IPS-18c (cell line): Measurements from ENCODE around the gene CYP26B1.

Source experiments
- H3K4me3 ChIP-seq: 2 replicates; pipeline ENCODE4 v1.7.0; 2013; ENCODE audit warnings: low read depth, mild to moderate bottlenecking, low read length, moderate library complexity; ENCODE audit not compliant: insufficient read depth
- H3K9me3 ChIP-seq: one replicate; pipeline ENCODE4 v1.6.1; 2013; ENCODE audit warnings: mild to moderate bottlenecking, low read length, moderate library complexity; ENCODE audit not compliant: control insufficient read depth, insufficient read depth

CYP26B1 gene

DNA sequence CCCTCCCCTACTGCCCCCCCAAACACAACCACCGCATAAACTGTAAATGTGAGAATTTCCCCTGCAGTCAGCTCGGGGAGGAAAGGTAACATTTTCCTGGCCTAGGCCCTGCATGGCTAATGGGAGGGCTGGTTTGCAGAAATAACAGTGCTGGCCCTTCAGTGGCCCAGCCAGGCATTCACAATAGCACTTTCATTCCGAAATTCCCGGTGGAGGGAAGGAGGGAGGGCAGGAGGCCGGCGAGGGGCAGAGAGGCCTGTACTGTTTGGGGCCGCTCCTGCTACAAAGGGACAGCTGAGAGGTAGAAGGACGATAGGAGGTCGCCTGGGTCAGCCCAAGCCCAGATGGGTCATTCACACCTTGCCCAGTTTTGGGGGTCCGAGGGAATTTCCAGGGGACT, 11.3 kb downstream of the CYP26B1 start:
- no peaks in the 10 kb centered on the region for H3K9me3 ChIP-seq
- H3K4me3 ChIP-seq, result no peak overlapping the region

DNA sequence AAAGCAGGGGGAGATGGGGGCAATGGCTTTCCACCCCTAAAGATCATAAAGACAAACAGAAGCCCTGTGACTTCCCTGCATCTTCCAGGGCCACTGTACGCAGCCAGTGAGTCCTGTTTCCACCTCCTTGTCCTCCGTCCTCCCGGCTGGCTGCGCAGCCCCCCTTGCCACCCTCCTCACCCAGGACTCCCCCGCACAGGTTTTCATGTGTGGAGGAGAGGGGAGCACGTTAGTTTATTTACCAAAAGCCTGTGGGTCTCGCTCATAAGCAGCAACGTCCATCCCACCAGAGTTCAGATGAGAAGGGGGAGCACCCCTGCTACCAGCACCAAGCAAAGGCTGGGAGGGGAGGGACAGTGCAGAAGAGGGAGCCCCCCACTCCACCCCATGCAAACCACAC, 11.7 kb downstream of the CYP26B1 start:
- Histone ChIP-seq H3K4me3 (no peak overlapping the region), H3K9me3 (no peaks in the 10 kb centered on the region)

DNA sequence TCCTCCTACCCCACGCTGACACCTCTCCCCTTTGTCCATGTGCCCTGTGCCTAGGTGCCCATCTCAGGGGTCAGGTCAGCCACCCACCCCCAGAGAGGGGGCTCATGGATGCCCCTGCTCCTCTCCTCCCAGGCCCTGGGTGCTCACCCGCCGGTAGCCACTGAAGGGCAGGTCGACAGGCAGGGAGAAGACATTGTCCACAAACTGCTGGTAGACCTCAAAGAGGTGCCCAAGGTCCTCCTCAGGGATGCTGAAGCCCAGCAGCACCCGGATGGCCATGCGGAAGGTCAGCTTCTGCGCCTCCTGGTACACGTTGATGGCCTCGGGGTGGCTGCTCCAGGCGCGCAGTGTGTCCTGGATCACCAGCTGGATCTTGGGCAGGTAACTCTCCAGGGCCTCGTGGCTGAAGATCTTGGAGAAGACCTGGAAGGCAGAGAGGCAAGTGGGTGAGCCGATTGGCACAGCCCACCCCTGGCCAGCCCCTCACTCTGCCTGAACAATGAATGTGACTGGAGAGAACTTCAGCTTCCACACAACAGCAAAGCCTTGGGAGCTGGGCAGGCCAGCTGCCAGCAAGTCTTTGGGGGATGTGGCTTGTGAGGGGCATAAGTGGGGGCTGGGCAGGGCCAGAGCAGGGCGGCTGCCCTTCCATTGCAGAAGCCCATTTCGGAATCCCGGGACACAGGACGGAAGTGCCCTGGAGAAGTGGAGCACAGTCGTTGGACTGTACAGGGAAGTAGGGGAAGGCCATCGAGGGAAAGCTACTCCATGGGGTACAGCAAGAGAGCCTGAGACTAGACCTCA, 12.5 kb downstream of the CYP26B1 start:
- Histone ChIP-seq H3K9me3 (no peaks in the 10 kb centered on the region), H3K4me3 (no peak overlapping the region)

DNA sequence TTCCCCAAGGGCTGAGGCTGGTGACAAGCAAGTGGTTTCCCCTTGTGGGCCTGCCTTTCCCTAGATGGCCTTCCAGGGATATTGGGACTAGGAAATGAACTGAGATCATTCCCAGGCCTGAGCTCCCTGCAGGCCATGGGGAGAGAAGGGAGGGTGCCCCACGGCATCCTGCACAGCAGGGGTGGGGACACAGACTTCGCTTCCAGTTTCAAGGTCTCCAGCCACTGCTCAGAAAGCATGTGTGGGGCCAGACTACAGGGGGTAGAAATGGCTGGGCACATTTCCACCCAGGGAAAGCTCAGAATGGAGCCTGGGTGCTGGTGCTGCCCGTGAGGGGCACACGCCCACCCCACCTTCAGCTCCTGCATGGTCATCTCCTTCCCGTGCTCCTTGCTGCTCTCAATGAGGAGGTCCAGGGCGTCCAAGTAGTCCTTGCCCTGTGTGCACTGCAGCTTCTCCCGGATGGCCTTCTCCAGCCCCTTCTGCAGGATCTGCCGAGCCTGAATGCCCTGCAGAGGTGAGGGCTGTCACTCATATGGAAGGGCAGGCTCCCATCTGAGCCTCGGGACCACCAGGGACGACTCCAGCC, 13.2 kb downstream of the CYP26B1 start:
- Histone ChIP-seq H3K9me3 (no peaks in the 10 kb centered on the region), H3K4me3 (no peak overlapping the region)

DNA sequence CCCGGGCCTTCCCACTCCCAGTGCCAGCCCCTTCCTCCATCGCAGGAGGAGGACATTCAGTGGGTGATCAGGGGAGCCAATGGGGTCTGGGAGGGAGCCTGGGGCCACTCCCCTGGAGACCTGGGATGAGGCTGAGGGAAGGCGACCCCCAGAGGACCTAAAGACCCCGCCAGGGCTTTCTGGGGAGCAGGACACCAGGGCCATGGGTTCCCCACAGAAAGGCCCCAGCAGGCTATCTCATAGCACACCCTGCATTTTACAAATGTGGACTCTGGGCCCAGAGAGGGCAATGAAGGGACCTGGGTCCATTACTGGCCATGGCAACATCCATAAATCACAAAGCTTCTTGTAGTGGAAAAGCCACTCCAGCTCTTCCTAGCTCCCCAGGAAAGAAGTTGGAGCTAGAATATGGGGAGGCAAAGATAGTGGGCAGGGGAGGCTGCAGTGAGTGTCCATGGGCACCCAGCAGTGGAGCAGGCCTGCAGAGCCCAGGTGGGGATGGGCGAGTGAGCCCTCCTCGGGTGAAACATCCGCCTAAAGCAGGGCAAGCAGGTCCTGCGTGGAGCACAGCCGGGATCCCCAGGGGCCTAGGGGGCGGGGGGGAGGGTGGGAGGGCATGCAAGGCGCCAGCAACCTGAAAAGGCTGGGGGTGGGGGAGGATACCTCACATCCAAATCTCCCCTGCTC, 13.8 kb downstream of the CYP26B1 start:
- no peak overlapping the region for H3K4me3 ChIP-seq
- no peaks in the 10 kb centered on the region for H3K9me3 ChIP-seq

DNA sequence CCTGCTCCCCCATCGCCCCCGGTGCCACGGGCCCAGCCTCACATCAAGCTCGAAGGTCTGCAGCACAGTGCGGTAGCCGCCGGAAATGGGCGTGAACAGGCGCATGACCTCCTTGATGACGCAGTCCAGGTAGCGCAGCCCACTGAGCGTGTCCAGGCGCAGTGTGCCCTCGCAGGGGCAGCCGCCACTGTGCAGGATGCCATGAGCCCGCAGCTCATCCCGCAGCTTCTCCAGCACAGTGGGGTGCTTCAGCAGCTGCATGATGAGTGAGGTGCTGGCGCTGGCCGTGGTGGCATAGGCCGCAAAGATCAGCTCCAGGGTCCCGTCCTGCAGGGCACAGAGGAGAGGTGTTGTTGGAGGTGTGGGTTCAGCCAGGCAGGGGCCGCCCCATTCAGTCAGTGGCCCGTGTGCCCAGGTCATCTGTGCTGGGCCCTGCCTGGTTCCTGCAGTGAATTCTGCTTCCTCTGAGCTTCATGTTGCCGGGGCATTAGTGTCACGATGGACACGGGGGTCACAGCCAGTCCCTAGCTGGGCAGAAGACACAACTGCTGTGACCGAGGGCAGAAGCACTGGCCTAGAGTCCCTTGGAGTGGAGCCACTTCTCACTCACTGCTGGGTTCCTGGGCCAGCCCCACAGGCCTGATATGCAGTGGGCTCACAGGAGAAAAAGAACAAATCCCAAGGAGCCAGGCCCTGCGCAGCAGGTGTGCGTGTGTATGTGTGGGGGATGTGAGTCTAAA, 14.5 kb downstream of the CYP26B1 start:
- no peaks in the 10 kb centered on the region for H3K9me3 ChIP-seq
- H3K4me3 ChIP-seq, result no peak overlapping the region

DNA sequence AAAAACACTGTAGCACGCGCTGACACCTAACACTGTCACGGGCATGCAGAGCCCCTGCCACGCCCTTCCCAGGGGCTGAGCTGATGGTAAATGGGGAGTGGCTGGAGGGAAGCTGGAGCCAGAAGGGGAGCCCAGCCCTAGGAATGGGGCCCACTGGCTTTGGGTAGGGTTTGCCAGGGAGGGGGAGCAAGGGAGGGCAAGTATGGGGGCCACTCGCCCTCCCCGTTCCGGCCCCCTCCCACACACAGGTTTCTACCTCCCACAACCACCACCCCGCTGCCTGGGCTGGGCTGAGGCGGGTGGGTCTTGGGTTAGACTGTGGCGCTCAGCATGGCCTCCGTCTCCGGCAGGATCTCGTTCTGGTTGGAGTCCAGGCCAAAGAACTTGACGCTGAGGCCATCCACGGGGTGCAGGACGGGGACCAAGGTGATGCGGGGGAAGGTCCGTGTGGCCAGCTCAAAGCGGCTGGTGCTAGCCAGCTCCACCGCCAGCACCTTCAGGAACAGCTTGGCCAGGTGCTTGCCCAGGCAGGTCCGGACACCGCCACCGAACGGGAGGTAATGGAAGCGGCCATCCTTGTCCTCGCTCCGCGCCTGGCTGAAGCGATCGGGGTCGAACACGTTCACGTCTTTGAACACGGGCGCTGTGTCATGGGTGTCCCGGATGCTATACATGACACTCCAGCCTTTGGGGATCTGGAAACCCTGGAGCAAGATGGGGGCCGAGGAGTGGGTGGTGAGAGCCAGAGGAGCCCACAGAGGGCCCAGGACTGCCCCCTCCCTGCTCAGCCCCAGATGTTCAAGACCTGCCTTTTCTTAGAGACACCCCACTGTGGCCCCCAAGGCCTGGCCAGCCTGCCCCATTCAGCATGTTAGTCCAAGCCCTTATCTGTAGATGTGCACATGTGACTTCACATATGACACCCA, 15.5 kb downstream of the CYP26B1 start:
- H3K9me3 ChIP-seq, result no peaks in the 10 kb centered on the region

DNA sequence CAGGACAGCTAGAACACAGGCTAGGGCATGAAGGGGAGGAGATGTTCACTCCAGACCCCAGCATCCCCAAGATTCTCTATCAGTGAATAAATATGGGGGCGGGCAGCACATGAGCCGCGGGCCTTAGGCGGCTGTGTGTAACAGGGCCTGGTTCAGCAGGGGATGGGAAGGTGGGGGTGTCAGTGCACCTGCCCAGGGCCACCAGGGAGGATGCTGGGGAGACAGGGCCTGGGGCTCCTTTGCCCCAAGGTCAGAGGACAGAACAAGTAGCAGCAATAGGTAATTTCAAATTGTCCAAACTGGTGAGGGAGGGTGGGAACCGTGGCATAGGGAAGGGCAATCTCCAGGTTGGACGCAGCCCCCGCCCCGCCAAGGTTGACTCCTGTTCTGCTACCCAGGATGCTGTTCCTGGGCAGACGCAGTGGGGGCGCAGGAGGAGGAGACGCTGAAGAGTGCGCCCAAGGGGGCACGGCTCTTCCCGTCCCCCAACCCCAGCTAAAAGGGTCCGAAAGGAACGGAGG, 16.2 kb downstream of the CYP26B1 start:
- no peaks in the 10 kb centered on the region for H3K9me3 ChIP-seq
- H3K4me3 ChIP-seq, result no peak overlapping the region

More for the DNA sequence above, 15.5 kb downstream of the CYP26B1 start:
- no peak overlapping the region for H3K4me3 ChIP-seq

DNA sequence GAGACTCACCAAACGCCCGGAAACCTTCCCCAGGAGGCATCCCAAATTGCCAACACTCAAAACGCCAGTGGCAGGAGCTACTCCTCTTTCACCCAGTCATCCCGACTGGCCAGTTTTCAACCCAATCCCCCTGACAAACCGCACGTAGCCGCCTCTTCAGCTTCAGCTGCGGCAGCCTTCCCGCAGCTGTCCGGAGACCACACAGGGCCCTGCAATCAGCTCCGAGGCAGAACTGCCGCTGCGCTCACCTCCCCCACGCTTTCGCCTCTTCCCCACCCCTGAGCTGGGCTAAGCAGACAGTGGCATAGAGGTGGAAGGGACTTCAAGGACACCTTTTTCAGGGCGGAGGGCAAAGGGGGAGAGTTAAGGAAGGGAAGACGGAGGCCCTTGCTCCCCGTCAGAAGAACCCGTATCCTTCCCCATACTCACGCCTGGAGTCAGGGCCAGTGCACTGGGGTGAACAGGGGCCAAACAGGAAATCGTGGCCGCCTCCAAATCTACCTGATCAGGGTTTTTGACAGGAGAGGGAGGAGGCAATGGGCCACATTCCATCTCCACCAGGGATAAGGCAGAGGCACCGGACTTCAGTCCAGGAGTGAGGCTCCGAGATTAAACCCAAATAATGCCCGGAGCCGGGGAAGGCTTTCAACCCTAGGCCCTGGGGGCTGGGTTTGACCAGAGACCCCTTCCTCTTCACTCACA, 16.9 kb downstream of the CYP26B1 start:
- H3K4me3 ChIP-seq, result no peak overlapping the region
- no peaks in the 10 kb centered on the region for H3K9me3 ChIP-seq

DNA sequence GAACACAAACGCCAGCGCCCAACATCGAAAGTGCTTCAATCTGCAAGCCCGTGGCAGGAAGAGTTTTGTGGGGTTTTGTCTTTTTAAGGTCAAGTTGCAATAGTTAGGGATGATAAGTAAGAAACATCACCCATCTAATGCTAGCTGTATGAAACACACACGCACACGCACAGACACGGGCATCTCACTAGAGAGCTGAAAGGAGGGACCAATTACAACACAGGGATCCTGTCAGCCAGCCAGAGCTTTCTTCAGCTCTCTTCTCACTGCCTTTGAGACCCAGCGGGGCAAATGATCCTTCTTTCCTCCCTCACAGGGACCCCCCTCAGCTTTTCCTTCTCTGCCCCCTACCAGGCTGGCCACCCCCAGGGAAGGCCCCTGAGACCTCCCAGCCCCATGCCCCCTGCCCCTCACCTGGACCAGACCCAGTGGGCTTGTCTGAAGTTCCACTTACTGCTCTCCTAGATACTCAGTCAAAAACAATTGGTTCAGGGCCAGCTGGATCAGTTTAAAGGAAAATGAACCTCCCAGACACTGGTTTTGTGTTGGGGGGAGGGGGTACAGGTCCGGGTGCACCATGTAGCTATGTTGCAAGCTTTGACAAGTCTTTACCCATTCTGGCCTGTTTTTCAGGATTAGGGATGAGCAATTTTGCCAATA, 17.9 kb downstream of the CYP26B1 start:
- Histone ChIP-seq H3K9me3 (no peaks in the 10 kb centered on the region), H3K4me3 (no peak overlapping the region)

DNA sequence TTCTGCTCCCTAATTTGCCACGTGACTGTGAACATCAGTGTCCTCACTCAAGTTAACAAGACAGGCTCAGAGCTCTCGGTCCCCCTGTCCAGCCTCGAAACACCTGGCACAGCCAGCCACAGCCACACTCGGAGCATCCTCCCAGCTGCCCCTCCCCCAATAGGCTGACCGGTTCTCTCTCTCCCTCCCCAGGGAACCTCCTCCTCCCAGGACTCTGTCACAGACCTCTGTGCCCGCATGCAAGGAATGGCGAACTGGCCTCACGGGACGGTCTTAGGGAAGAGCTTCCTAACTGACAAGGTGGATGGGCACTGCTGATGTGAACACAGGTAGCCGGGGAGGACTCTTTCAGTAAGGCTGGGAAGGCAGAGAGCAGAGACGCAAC, 18.8 kb downstream of the CYP26B1 start:
- H3K9me3 ChIP-seq, result no peaks in the 10 kb centered on the region

DNA sequence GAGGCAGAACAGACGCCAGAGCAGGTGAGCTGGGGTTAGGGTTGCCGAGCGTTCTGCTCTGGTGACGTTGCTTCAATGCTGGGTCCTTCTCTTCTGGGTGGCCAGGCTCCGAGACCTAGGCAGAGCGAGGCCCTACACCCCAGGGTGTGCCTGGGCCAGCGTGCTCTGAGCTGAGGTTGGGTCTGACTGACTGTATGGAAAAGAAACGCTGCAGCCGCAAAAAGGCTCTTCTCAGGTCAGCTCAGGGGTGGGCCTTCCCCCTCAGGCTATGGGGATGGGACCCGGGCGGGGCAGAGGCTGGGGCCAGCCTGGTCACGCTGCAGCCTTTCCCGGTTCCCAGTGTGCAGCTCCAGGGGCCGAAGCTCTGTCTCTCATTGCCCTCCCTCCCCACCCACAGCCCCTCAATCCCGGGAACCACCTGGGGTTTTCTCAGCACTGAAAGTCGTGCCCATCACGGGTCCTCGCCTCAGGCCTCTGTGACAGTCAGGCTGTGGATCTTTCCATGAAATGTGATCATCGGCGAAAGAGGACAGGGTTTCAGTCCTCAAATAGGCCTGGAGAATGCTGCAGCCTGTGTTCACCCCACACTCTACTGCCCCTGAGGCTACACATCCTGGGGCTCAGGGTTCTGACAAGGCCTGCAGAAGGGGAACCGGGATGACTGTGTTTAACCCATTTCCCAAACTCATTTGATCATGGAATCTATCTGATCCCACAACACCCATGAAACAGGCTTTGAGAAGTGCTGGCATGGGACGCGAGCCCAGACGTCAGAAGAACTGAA, 19.4 kb downstream of the CYP26B1 start:
- Histone ChIP-seq H3K9me3 (no peaks in the 10 kb centered on the region), H3K4me3 (no peak overlapping the region)

More for the DNA sequence above, 18.8 kb downstream of the CYP26B1 start:
- no peak overlapping the region for H3K4me3 ChIP-seq

DNA sequence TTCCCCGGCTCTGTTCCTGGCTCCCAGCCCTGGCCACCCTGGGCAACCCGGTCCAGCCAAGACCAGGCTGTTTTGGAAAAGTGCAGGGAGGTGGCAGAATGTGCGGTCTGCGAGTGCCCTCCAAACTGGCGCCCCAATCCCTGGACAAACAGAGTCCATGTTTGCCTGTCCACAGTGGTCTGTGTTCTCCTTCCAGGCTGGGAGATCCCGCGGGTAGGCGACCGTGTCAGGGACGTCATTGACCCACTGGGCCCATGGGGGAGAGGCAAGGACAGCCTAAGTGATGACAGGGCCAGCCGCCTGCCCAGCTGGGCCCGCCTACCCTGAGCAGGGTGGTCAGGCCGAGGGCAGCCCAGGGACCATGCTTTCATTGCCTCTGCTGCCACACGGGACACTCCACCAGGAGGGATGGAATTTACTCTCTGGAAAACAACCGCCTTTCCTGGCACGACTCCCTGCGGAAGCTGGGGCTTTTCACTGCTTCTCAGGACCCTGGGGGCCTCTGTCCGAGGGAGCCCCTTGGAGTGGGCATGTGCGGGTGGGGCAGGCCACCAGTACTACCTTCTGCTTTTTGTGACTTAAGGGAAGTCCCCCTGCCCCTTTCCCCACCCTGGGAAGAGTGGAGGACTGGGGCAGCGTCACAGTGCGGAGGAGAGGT, 20.1 kb downstream of the CYP26B1 start:
- no peaks in the 10 kb centered on the region for H3K9me3 ChIP-seq
- no peak overlapping the region for H3K4me3 ChIP-seq
